Right cardiac atrium (tissue), 5 donors: ENCODE measurements around the gene MATN3. TPM values are rescaled to one million over a fixed set of nuclear protein-coding genes. Genes with fewer than 3 reads are reported as not detected.

ENCODE experiments used
- ATAC-seq, 2 donors: fragments of 200-7000 bp; cut with Tn5 transposase; one replicate each; pipeline versions ENCODE4 v1.8.0 to v1.9.1; 2020; ENCODE audit warnings: moderate library complexity in 2 of 2, mild to moderate bottlenecking in 1 of 2
- DNase-seq, 3 donors: peaks; one replicate each; pipeline ENCODE4 v3.0.0-alpha.2; 2020
- H3K27ac ChIP-seq: one replicate; pipeline ENCODE4 v1.5.1; 2013; ENCODE audit warnings: mild to moderate bottlenecking, low read length, control low read depth, moderate library complexity
- H3K27me3 ChIP-seq: one replicate; pipeline ENCODE4 v1.6.1; 2013; ENCODE audit not compliant: control insufficient read depth, insufficient read depth
- H3K4me1 ChIP-seq: one replicate; pipeline ENCODE4 v1.6.1; 2013; ENCODE audit warnings: low read length; ENCODE audit not compliant: control insufficient read depth, insufficient read depth
- H3K4me3 ChIP-seq: one replicate; pipeline ENCODE4 v1.5.1; 2013; ENCODE audit warnings: low read length, control low read depth
- H3K9me3 ChIP-seq: one replicate; pipeline ENCODE4 v1.6.1; 2013; ENCODE audit warnings: low read length; ENCODE audit not compliant: control insufficient read depth
- WGBS: extraction: QIAGEN DNeasy Blood & Tissue Kit; methylation state at CpG from one replicate; pipeline ENCODE4 v1.1.7; 2013; 5-methylcytosine and 5-hydroxymethylcytosine counted together
- intact Hi-C, 4 donors: fragments of 100-400 bp; cut with DNase I; formaldehyde crosslinking; loops; one replicate each; pipeline versions ENCODE4 v1.11.0 to v1.14.0; 2022 to 2023
- long read RNA-seq, 4 donors: library from polyadenylated mRNA; unstranded; transcript quantifications; one replicate each; pipeline ENCODE4 v2.0.0, GENCODE V29; 2020 to 2021
- polyA plus RNA-seq: library from polyadenylated mRNA; stranded (reverse); fragments of 200-250 nt; gene quantifications from one replicate; pipeline ENCODE4 v1.2.3, GENCODE V29; 2013
- total RNA-seq, 4 donors: library from RNA; stranded (reverse); fragmentation: NEBNext Ultra II Directional; extraction: Animal tissue kit (Norgen Biotek cat#: 25700); gene quantifications; one replicate each; pipeline ENCODE4 v1.2.1, GENCODE V29; 2021
- donor health status: healthy with polysubstance abuse.
- donor health status: DM: no; HTN: yes; CAD: no.
- donor health status: DM: no; HTN: no; CAD: no.
- donor health status: DM: no; HTN: yes; CAD: no; lungs with severe emphysema.
- donor health status: DM: yes; HTN: yes; CAD: no.

Gene MATN3, protein sequence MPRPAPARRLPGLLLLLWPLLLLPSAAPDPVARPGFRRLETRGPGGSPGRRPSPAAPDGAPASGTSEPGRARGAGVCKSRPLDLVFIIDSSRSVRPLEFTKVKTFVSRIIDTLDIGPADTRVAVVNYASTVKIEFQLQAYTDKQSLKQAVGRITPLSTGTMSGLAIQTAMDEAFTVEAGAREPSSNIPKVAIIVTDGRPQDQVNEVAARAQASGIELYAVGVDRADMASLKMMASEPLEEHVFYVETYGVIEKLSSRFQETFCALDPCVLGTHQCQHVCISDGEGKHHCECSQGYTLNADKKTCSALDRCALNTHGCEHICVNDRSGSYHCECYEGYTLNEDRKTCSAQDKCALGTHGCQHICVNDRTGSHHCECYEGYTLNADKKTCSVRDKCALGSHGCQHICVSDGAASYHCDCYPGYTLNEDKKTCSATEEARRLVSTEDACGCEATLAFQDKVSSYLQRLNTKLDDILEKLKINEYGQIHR
- total RNA-seq (under 1 TPM; 0.23 to 0.38 (median 0.30) TPM), polyA plus RNA-seq (0.29 TPM)
- long read RNA-seq, donor 1, partial matches to known transcripts = 1 of 2 reads
- long read RNA-seq, donor 1, other reads (novel, unspliced or antisense) = 0 of 2 reads
- long read RNA-seq, donor 2, partial matches to known transcripts = 0 of 1 reads
- long read RNA-seq, donor 2, other reads (novel, unspliced or antisense) = 0 of 1 reads
- long read RNA-seq, donor 3, partial matches to known transcripts = 0 of 3 reads
- long read RNA-seq, donor 3, other reads (novel, unspliced or antisense) = 0 of 3 reads
- long read RNA-seq, donor 4, partial matches to known transcripts = 0 of 1 reads
- long read RNA-seq, donor 4, other reads (novel, unspliced or antisense) = 0 of 1 reads

- WGBS = 2% methylated on average over 87 of the region's 87 CpGs
- Histone ChIP-seq H3K4me3 (peak within 1 kb of the TSS; percentile 58), H3K27ac (peak within 1 kb of the TSS; percentile 16), H3K9me3 (no peaks in the 10 kb centered on the region), H3K4me1 (no peaks in the 10 kb centered on the region), H3K27me3 (no peaks in the 10 kb centered on the region)
- intact Hi-C loops = loop anchor here in 1 of 4 donors (5.0 kb wide), 1 partner anchor 85 kb away; no protein-coding TSS in a partner anchor
- peak; percentile 55 to 73 (median 72) for DNase-seq
- ATAC-seq = peak; percentile 89 to 90
Observed at GRCh38 chr2:20012282-20013125, at the start of gene MATN3. TSS of gene MATN3 (minus strand) at chr2:20012668. CDS start at chr2:20012631, 37 bp downstream.

DNA sequence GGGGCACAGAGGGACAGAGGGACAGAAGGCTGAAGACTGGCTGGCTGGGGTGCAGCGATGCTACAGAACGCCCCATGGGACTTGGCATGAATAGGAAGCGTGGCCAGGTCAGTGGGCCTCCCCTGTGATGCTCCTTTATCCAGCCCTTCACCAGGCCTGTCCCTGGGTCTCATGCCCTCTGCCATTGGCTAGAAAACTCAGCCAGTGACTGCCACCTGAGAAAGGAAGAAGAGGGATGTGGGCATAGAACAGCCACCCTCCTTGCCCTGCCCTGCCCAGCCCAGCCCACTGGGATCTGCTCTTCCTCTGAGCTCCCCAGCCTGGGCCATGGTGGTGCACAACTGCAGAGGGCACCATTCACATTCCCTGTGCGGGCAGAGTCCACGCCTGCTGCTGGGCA, 49.5 kb upstream of the MATN3 start:
- Histone ChIP-seq H3K27me3 (no peaks in the 10 kb centered on the region), H3K4me1 (no peaks in the 10 kb centered on the region), H3K27ac (no peak overlapping the region), H3K9me3 (no peaks in the 10 kb centered on the region), H3K4me3 (no peak overlapping the region)
- intact Hi-C loops = no loop called here
- DNase-seq = no peak
- WGBS = 91% methylated on average over 5 of the region's 5 CpGs
- ATAC-seq = no peak

GRCh38 chr2:20061476-20061875, 49.0 kb upstream of the MATN3 start:
- intact Hi-C loops = no loop called here
- H3K4me3 ChIP-seq = no peak overlapping the region
- H3K27ac ChIP-seq = no peak overlapping the region
- ATAC-seq (no peak), DNase-seq (no peak)
- no peaks in the 10 kb centered on the region for H3K27me3 ChIP-seq
- no peaks in the 10 kb centered on the region for H3K4me1 ChIP-seq
- WGBS = 65% methylated on average over 3 of the region's 3 CpGs
- no peaks in the 10 kb centered on the region for H3K9me3 ChIP-seq

GRCh38 chr2:20060106-20060505, 47.6 kb upstream of the MATN3 start:
- DNase-seq = no peak
- WGBS = 99% methylated on average over 1 of the region's 1 CpG
- no peak overlapping the region for H3K27ac ChIP-seq
- no peak overlapping the region for H3K4me3 ChIP-seq
- no peak for ATAC-seq
- intact Hi-C loops = no loop called here
- no peaks in the 10 kb centered on the region for H3K4me1 ChIP-seq
- no peaks in the 10 kb centered on the region for H3K9me3 ChIP-seq
- H3K27me3 ChIP-seq = no peaks in the 10 kb centered on the region

GRCh38 chr2:20057268-20057667, 44.8 kb upstream of the MATN3 start:
- H3K9me3 ChIP-seq = no peaks in the 10 kb centered on the region
- no peaks in the 10 kb centered on the region for H3K27me3 ChIP-seq
- ATAC-seq (no peak), DNase-seq (no peak)
- H3K4me1 ChIP-seq = no peaks in the 10 kb centered on the region
- H3K27ac ChIP-seq = no peak overlapping the region
- intact Hi-C loops = no loop called here
- H3K4me3 ChIP-seq = no peak overlapping the region
- 91% methylated on average over 1 of the region's 1 CpG for WGBS

- no peak for ATAC-seq
- 95% methylated on average over 3 of the region's 3 CpGs for WGBS
- no peaks in the 10 kb centered on the region for H3K27me3 ChIP-seq
- intact Hi-C loops = no loop called here
- no peak for DNase-seq
- no peaks in the 10 kb centered on the region for H3K4me1 ChIP-seq
- H3K9me3 ChIP-seq = no peaks in the 10 kb centered on the region
- H3K27ac ChIP-seq = no peak overlapping the region
- H3K4me3 ChIP-seq = no peak overlapping the region
Observed at GRCh38 chr2:20054931-20055330, 42.5 kb upstream of the MATN3 start.

DNA sequence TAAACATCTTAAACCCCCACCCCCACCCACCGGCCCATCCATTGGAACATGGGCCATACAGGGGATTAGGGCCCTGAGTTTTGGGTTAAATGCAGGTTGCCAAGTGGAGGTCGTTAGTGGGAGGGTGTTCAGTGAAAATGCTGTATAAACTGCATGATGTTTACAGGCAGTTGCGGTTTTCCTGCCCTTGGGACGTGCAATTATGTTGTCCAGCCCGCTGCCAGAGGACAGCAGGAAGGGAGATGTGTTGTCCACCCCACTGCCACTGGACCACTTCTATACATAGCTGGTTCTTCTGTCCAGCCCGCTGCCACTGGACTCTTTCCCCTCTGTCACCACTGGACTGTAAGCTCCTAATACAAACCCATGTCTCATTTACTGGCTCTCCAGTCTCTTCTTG, 41.7 kb upstream of the MATN3 start:
- ATAC-seq (no peak), DNase-seq (no peak)
- WGBS = 93% methylated on average over 6 of the region's 6 CpGs
- Histone ChIP-seq H3K4me3 (no peak overlapping the region), H3K4me1 (no peaks in the 10 kb centered on the region), H3K27me3 (no peaks in the 10 kb centered on the region), H3K9me3 (no peaks in the 10 kb centered on the region), H3K27ac (no peak overlapping the region)
- intact Hi-C loops = no loop called here

GRCh38 chr2:20052861-20053281, 40.4 kb upstream of the MATN3 start:
- peak; percentile 38 to 44 for ATAC-seq

DNA sequence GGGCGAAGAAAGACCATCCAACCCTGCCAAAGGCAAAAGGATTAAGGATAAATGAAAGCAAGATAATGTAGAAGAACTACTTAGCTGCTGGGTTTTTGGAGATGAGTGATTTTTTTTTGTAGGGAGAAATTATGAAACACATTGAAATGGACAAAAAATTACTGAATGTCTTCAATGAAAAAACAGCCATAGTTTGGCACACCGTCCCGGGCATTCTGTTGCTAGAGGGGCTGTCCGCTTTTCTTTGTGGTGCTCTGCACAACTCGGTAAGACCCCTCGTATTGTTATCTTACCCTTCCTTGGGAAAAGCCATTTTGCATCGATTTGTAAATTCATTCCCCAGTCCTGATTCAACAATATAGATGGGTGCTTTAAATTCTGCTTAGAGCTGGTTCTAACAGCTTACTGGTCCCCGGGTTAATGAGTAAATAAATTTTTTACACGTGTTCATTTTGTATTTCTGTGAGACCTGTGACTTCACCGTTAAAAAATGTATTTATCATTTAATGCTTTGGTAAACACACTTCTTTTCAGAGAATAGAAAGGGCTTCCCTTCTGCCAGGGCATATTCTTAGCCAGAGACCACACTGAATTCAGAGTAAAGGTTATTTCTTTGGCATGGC, 39.9 kb upstream of the MATN3 start:
- H3K9me3 ChIP-seq = no peaks in the 10 kb centered on the region
- no peak for DNase-seq
- no peak for ATAC-seq
- no peaks in the 10 kb centered on the region for H3K27me3 ChIP-seq
- under 1% methylated on average over 10 of the region's 10 CpGs for WGBS
- no peaks in the 10 kb centered on the region for H3K4me1 ChIP-seq
- intact Hi-C loops = no loop called here
- H3K4me3 ChIP-seq = peak overlapping the region; percentile 65
- H3K27ac ChIP-seq = peak overlapping the region; percentile 100

More at GRCh38 chr2:20052861-20053281, 40.4 kb upstream of the MATN3 start:
- no peaks in the 10 kb centered on the region for H3K4me1 ChIP-seq
- peak overlapping the region; percentile 65 for H3K4me3 ChIP-seq
- no peak overlapping the region for H3K27ac ChIP-seq
- peak; percentile 67 to 90 (median 81) for DNase-seq
- no peaks in the 10 kb centered on the region for H3K9me3 ChIP-seq
- H3K27me3 ChIP-seq = no peaks in the 10 kb centered on the region
- WGBS = 10% methylated on average over 5 of the region's 5 CpGs
- intact Hi-C loops = no loop called here

- no peaks in the 10 kb centered on the region for H3K9me3 ChIP-seq
- H3K4me3 ChIP-seq = peak within 1 kb of the TSS; percentile 97
- no peaks in the 10 kb centered on the region for H3K27me3 ChIP-seq
- peak within 1 kb of the TSS; percentile 100 for H3K27ac ChIP-seq
- no peaks in the 10 kb centered on the region for H3K4me1 ChIP-seq
- ATAC-seq (peak; percentile 99), DNase-seq (peak; percentile 99 to 100 (median 99))
- under 1% methylated on average over 45 of the region's 45 CpGs for WGBS
- intact Hi-C loops = no loop called here
Observed at GRCh38 chr2:20051532-20052228, 39.2 kb upstream of the MATN3 start, which contains the start of gene LAPTM4A. TSS of gene LAPTM4A (minus strand) at chr2:20051628. CDS start at chr2:20051520, 108 bp downstream.
